ENCODE data around the gene RPS25.

- TF ChIP-seq YY1 (IDR thresholded peaks at IDR 0.05; ENCODE audit: insufficient read depth, insufficient read length) (no peak), SUZ12 (IDR thresholded peaks at IDR 0.05; ENCODE audit: extremely low read depth, insufficient read depth, insufficient read length) (no peak), ZNF274 (IDR thresholded peaks at IDR 0.05; ENCODE audit: low read depth, low read length) (no peak)
These were observed 33.5 kb upstream of the RPS25 start for GRCh38 chr11:119051440-119052162.
